Small intestine (tissue), 7 donors: ENCODE results near the gene GNB1L. TPM values are rescaled to one million over a fixed set of nuclear protein-coding genes. Genes with fewer than 3 reads are reported as not detected.

Experiments used
- DNase-seq, 2 donors: peaks; one replicate each; pipeline versions ENCODE4 v3.0.0 to v3.0.0-alpha.2; 2013
- FAIRE-seq: peaks from 2 replicates; lab custom pipeline; 2012; peaks lifted over from hg19 to GRCh38; lab: Jason Lieb, UNC
- H3K27ac ChIP-seq, 3 donors: one replicate each; pipeline ENCODE4 v1.5.1; 2013; ENCODE audit warnings: low read length in 2 of 3, mild to moderate bottlenecking in 2 of 3, control low read depth in 1 of 3, inconsistent platforms in 1 of 3, low read depth in 1 of 3, moderate library complexity in 1 of 3
- H3K27me3 ChIP-seq, 3 donors: one replicate each; pipeline ENCODE4 v1.6.1; 2013; ENCODE audit warnings: low read length in 3 of 3, inconsistent platforms in 1 of 3; ENCODE audit not compliant: control insufficient read depth in 3 of 3, insufficient read depth in 3 of 3
- H3K36me3 ChIP-seq, 3 donors: one replicate each; pipeline ENCODE4 v1.6.1; 2013; ENCODE audit warnings: low read length in 3 of 3, inconsistent platforms in 1 of 3, low read depth in 1 of 3, mild to moderate bottlenecking in 1 of 3, moderate library complexity in 1 of 3; ENCODE audit not compliant: control insufficient read depth in 3 of 3, insufficient read depth in 2 of 3
- H3K4me1 ChIP-seq, 3 donors: one replicate each; pipeline ENCODE4 v1.6.1; 2013; ENCODE audit warnings: low read length in 2 of 3, inconsistent platforms in 1 of 3, low read depth in 1 of 3, mild to moderate bottlenecking in 1 of 3, moderate library complexity in 1 of 3; ENCODE audit not compliant: control insufficient read depth in 3 of 3, insufficient read depth in 2 of 3
- H3K4me3 ChIP-seq, 3 donors: one replicate each; pipeline ENCODE4 v1.5.1; 2013; ENCODE audit warnings: low read length in 3 of 3, control low read depth in 1 of 3, inconsistent platforms in 1 of 3, low read depth in 1 of 3, mild to moderate bottlenecking in 1 of 3, moderate library complexity in 1 of 3
- H3K9me3 ChIP-seq, 2 donors: one replicate each; pipeline ENCODE4 v1.6.1; 2013; ENCODE audit warnings: low read depth in 1 of 2, low read length in 1 of 2; ENCODE audit not compliant: control insufficient read depth in 2 of 2, insufficient read depth in 1 of 2
- WGBS, 3 donors: extraction: QIAGEN DNeasy Blood & Tissue Kit; methylation state at CpG; one replicate each; pipeline ENCODE4 v1.1.7; 2013; 5-methylcytosine and 5-hydroxymethylcytosine counted together
- polyA plus RNA-seq, 4 donors: library from polyadenylated mRNA; stranded (reverse) in 3 of 4; unstranded in 1 of 4; fragments of 200-250 nt in 3 of 4; fragments of 120-200 nt in 1 of 4; gene quantifications; one replicate each; pipeline versions ENCODE4 v1.2.1 to v1.2.3, GENCODE V29; 2013
- donor health status: healthy with polysubstance abuse.
- donor health status: control.
- donor health status: control.
- donor health status: Bipolar disorder and iron deficiency.
- donor health status: healthy.

Gene GNB1L
- polyA plus RNA-seq, 4 donors: 4.0 to 18.9 (median 9.8) TPM

GRCh38 chr22:19810381-19811201 is 44.1 kb downstream of the GNB1L start:
- Histone ChIP-seq H3K9me3 (no peaks in the 10 kb centered on the region), H3K27me3 (no peaks in the 10 kb centered on the region), H3K27ac (no peak overlapping the region), H3K36me3 (peaks cover 0 to 18% (median 0%) of the 10 kb centered on the region in 3 donors), H3K4me3 (no peak overlapping the region), H3K4me1 (peaks cover 0 to 8% (median 0%) of the 10 kb centered on the region in 3 donors)
- no peak for DNase-seq
- FAIRE-seq: no peak
- 84 to 94% (median 86%) methylated on average over 22 to 23 of the region's 23 CpGs for WGBS, 3 donors

GRCh38 chr22:19809741-19810140 is 44.9 kb downstream of the GNB1L start:
- no peaks in the 10 kb centered on the region for H3K27me3 ChIP-seq
- no peaks in the 10 kb centered on the region for H3K9me3 ChIP-seq
- H3K36me3 ChIP-seq: peaks cover 0 to 21% (median 0%) of the 10 kb centered on the region in 3 donors
- WGBS, 3 donors: 96 to 100% (median 98%) methylated on average over 3 of the region's 3 CpGs
- no peak overlapping the region for H3K27ac ChIP-seq
- FAIRE-seq (no peak), DNase-seq (no peak)
- peaks cover 0 to 8% (median 0%) of the 10 kb centered on the region in 3 donors for H3K4me1 ChIP-seq
- no peak overlapping the region for H3K4me3 ChIP-seq

GRCh38 chr22:19808873-19809478 is 45.7 kb downstream of the GNB1L start:
- Histone ChIP-seq H3K27me3 (no peaks in the 10 kb centered on the region), H3K4me3 (no peak overlapping the region), H3K36me3 (peaks cover 0 to 17% (median 0%) of the 10 kb centered on the region in 3 donors), H3K9me3 (no peaks in the 10 kb centered on the region), H3K27ac (no peak overlapping the region), H3K4me1 (peaks cover 0 to 8% (median 0%) of the 10 kb centered on the region in 3 donors)
- WGBS, 3 donors: 84 to 88% (median 86%) methylated on average over 11 of the region's 11 CpGs
- FAIRE-seq: no peak
- DNase-seq: no peak

GRCh38 chr22:19807914-19808872 is 46.5 kb downstream of the GNB1L start:
- Histone ChIP-seq H3K36me3 (peaks cover 0 to 21% (median 0%) of the 10 kb centered on the region in 3 donors), H3K9me3 (no peaks in the 10 kb centered on the region), H3K27me3 (no peaks in the 10 kb centered on the region), H3K27ac (no peak overlapping the region), H3K4me3 (no peak overlapping the region), H3K4me1 (peaks cover 0 to 8% (median 0%) of the 10 kb centered on the region in 3 donors)
- no peak for FAIRE-seq
- no peak for DNase-seq
- 95 to 96% (median 96%) methylated on average over 19 to 20 of the region's 20 CpGs for WGBS, 3 donors

GRCh38 chr22:19807161-19807913 is 47.3 kb downstream of the GNB1L start:
- Histone ChIP-seq H3K36me3 (peaks cover 0 to 19% (median 0%) of the 10 kb centered on the region in 3 donors), H3K27me3 (no peaks in the 10 kb centered on the region), H3K27ac (no peak overlapping the region), H3K4me1 (peaks cover 0 to 8% (median 0%) of the 10 kb centered on the region in 3 donors), H3K4me3 (no peak overlapping the region), H3K9me3 (no peaks in the 10 kb centered on the region)
- WGBS, 3 donors: 90 to 95% (median 94%) methylated on average over 15 of the region's 15 CpGs
- DNase-seq: no peak
- FAIRE-seq: no peak

GRCh38 chr22:19806213-19807160 is 48.2 kb downstream of the GNB1L start:
- no peak for FAIRE-seq
- 29 to 62% (median 47%) methylated on average over 37 to 38 of the region's 38 CpGs for WGBS, 3 donors

GRCh38 chr22:19805821-19806212 is 48.9 kb downstream of the GNB1L start:
- H3K9me3 ChIP-seq: no peaks in the 10 kb centered on the region

More at GRCh38 chr22:19806213-19807160, 48.2 kb downstream of the GNB1L start:
- no peaks in the 10 kb centered on the region for H3K27me3 ChIP-seq
- peaks cover 0 to 8% (median 0%) of the 10 kb centered on the region in 3 donors for H3K4me1 ChIP-seq
- H3K27ac ChIP-seq: no peak overlapping the region
- peak; percentile 66 to 91 for DNase-seq
- peaks cover 0 to 15% (median 0%) of the 10 kb centered on the region in 3 donors for H3K36me3 ChIP-seq
- no peaks in the 10 kb centered on the region for H3K9me3 ChIP-seq
- H3K4me3 ChIP-seq: no peak overlapping the region

More at GRCh38 chr22:19805821-19806212, 48.9 kb downstream of the GNB1L start:
- Histone ChIP-seq H3K4me1 (peaks cover 0 to 8% (median 0%) of the 10 kb centered on the region in 3 donors), H3K4me3 (no peak overlapping the region), H3K36me3 (peaks cover 0 to 18% (median 0%) of the 10 kb centered on the region in 3 donors), H3K27me3 (no peaks in the 10 kb centered on the region), H3K27ac (no peak overlapping the region)
- WGBS, 3 donors: 70 to 82% (median 74%) methylated on average over 8 of the region's 8 CpGs
- FAIRE-seq (no peak), DNase-seq (no peak)
